SK-N-SH (cell line): Measurements from ENCODE around the gene SNX2.

Source experiments
- CTCF ChIP-seq: fragments of 200-600 bp; sonication (generic); IDR thresholded peaks from 2 replicates; pipeline ENCODE4 v1.6.1; 2017; ENCODE audit warnings: antibody characterized with exemption, mild to moderate bottlenecking, moderate library complexity
- ELF1 ChIP-seq: IDR thresholded peaks from 2 replicates; pipeline ENCODE4 v1.4.0; 2012
- MXI1 ChIP-seq: IDR thresholded peaks from 2 replicates; pipeline ENCODE4 v1.6.1; 2012; ENCODE audit warnings: mild to moderate bottlenecking, low read depth, low read length, improper control_type of control experiment
- POLR2AphosphoS5 ChIP-seq: IDR thresholded peaks from 2 replicates; pipeline ENCODE4 v1.6.1; 2012; ENCODE audit warnings: low read depth, low read length
- RXRA ChIP-seq: IDR thresholded peaks from 2 replicates; pipeline ENCODE4 v1.4.0; 2012; ENCODE audit warnings: low read depth, mild to moderate bottlenecking, borderline replicate concordance
- TAF1 ChIP-seq: IDR thresholded peaks from 2 replicates; pipeline ENCODE4 v1.6.1; 2012; ENCODE audit warnings: low read depth, mild to moderate bottlenecking, low read length, moderate library complexity, borderline replicate concordance

GRCh38 chr5:122730456-122730855 lies 44.4 kb upstream of the SNX2 start:
- TF ChIP-seq POLR2AphosphoS5 (no peak), CTCF (no peak), MXI1 (no peak), ELF1 (no peak), RXRA (no peak), TAF1 (no peak)
